Sigmoid colon (tissue), 4 donors: ENCODE results near the gene SHLD2.

Experiments
- EP300 ChIP-seq, 4 donors: sonication (generic); formaldehyde crosslinking; IDR thresholded peaks; one replicate each; pipeline ENCODE4 v1.6.1; 2017; ENCODE audit warnings: antibody characterized with exemption in 4 of 4
- POLR2A ChIP-seq, 2 donors: fragments of 450-650 bp; IDR thresholded peaks; one replicate each; pipeline ENCODE4 v1.6.1; 2016; ENCODE audit warnings: antibody characterized with exemption in 2 of 2, mild to moderate bottlenecking in 2 of 2, moderate library complexity in 2 of 2
- POLR2AphosphoS5 ChIP-seq, 4 donors: sonication (generic); formaldehyde crosslinking; IDR thresholded peaks; one replicate each; pipeline ENCODE4 v1.6.1; 2017; ENCODE audit warnings: antibody characterized with exemption in 4 of 4
- TF ChIP-seq, protein P1 (sequence below), 4 experiments: fragments of 450-650 bp in 3 of 4; fragments of 200-600 bp in 1 of 4; IDR thresholded peaks; one replicate each; pipeline ENCODE4 v1.5.1; 2016 to 2019; ENCODE audit warnings: antibody characterized with exemption in 4 of 4, mild to moderate bottlenecking in 3 of 4, moderate library complexity in 2 of 4

DNA sequence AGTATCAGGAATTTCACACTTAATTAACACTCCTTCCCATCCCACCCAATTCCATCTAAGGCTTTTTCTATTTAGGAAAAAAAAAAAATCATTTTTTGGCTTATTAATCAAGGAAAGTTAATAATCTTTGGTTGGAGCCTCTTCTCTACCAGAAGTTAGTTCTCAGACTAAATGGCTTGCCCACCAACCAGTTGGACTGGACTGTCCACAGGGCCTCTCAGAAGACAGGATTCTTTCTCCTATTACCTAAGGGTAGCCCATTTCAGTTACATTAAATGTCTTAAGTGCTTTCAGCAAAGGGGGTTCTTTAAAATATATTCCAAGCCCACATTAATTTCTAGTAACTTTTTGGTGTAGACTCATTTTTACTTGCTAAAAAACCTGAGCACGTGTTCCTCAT lies 35.6 kb upstream of the SHLD2 start:
- TF ChIP-seq POLR2A (IDR thresholded peaks at IDR 0.05) = no peak
- TF ChIP-seq, protein P1, sequence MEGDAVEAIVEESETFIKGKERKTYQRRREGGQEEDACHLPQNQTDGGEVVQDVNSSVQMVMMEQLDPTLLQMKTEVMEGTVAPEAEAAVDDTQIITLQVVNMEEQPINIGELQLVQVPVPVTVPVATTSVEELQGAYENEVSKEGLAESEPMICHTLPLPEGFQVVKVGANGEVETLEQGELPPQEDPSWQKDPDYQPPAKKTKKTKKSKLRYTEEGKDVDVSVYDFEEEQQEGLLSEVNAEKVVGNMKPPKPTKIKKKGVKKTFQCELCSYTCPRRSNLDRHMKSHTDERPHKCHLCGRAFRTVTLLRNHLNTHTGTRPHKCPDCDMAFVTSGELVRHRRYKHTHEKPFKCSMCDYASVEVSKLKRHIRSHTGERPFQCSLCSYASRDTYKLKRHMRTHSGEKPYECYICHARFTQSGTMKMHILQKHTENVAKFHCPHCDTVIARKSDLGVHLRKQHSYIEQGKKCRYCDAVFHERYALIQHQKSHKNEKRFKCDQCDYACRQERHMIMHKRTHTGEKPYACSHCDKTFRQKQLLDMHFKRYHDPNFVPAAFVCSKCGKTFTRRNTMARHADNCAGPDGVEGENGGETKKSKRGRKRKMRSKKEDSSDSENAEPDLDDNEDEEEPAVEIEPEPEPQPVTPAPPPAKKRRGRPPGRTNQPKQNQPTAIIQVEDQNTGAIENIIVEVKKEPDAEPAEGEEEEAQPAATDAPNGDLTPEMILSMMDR (IDR thresholded peaks at IDR 0.05) = no peak
- no peak for TF ChIP-seq POLR2AphosphoS5 (IDR thresholded peaks at IDR 0.05)
- TF ChIP-seq EP300 (IDR thresholded peaks at IDR 0.05) = no peak
